OCI-LY3 (cell line): Measurements from ENCODE around the gene EXOC3L1.

Source experiments
- H2AFZ ChIP-seq: fragments of 200-600, 300-600 bp; shearing (Covaris generic); 2 replicates; pipeline ENCODE4 v1.6.0; 2014; ENCODE audit warnings: antibody characterized with exemption, low read depth, low read length
- H3K27ac ChIP-seq: fragments of 200-600, 300-600 bp; sonication (generic); 2 replicates; pipeline ENCODE4 v1.5.1; 2014; ENCODE audit warnings: mild to moderate bottlenecking, low read length, moderate library complexity, mixed read lengths
- H3K27me3 ChIP-seq: fragments of 200-600, 300-600 bp; sonication (generic); 2 replicates; pipeline ENCODE4 v1.6.1; 2014; ENCODE audit warnings: low read depth, low read length, mixed read lengths
- H3K36me3 ChIP-seq: fragments of 200-600, 300-600 bp; sonication (generic); replicated peaks from 2 replicates; pipeline ENCODE3; 2014; ENCODE audit warnings: low read depth, low read length, mixed read lengths
- H3K4me1 ChIP-seq: fragments of 300-600, 200-600 bp; sonication (generic); 2 replicates; pipeline ENCODE4 v1.6.1; 2014; ENCODE audit warnings: low read length, mixed read lengths
- H3K4me2 ChIP-seq: fragments of 200-600, 300-600 bp; sonication (generic); 2 replicates; pipeline ENCODE4 v1.6.1; 2014; ENCODE audit warnings: low read length, mixed read lengths
- H3K4me3 ChIP-seq: fragments of 300-600, 200-600 bp; sonication (generic); 2 replicates; pipeline ENCODE4 v1.5.1; 2014; ENCODE audit warnings: antibody characterized with exemption, mild to moderate bottlenecking, low read length, moderate library complexity
- H3K79me2 ChIP-seq: fragments of 300-600, 200-600 bp; shearing (Covaris generic); 2 replicates; pipeline ENCODE4 v1.6.1; 2014; ENCODE audit warnings: mild to moderate bottlenecking, low read length, mixed read lengths
- H3K9ac ChIP-seq: fragments of 300-600, 200-600 bp; shearing (Covaris generic); 2 replicates; pipeline ENCODE4 v1.6.0; 2014; ENCODE audit warnings: mild to moderate bottlenecking, low read length, moderate library complexity
- H3K9me3 ChIP-seq: fragments of 200-600, 300-600 bp; shearing (Covaris generic); 2 replicates; pipeline ENCODE4 v1.6.1; 2014; ENCODE audit warnings: low read length, mixed read lengths; ENCODE audit not compliant: insufficient read depth
- H4K20me1 ChIP-seq: fragments of 200-600, 300-600 bp; sonication (generic); 2 replicates; pipeline ENCODE4 v1.6.1; 2016; ENCODE audit warnings: low read length, mixed read lengths; ENCODE audit not compliant: insufficient read depth
- EZH2phosphoT487 ChIP-seq: fragments of 200-600 bp; shearing (Covaris generic); IDR thresholded peaks from 2 replicates; pipeline ENCODE4 v1.6.1; 2018; ENCODE audit warnings: antibody characterized with exemption, mixed run types, low read depth
- TF ChIP-seq, protein P1 (sequence below): fragments of 200-600, 300-600 bp; sonication (generic); IDR thresholded peaks from 2 replicates; pipeline ENCODE4 v1.5.1; 2014; ENCODE audit warnings: antibody characterized with exemption, low read length, low read depth

Gene EXOC3L1

DNA sequence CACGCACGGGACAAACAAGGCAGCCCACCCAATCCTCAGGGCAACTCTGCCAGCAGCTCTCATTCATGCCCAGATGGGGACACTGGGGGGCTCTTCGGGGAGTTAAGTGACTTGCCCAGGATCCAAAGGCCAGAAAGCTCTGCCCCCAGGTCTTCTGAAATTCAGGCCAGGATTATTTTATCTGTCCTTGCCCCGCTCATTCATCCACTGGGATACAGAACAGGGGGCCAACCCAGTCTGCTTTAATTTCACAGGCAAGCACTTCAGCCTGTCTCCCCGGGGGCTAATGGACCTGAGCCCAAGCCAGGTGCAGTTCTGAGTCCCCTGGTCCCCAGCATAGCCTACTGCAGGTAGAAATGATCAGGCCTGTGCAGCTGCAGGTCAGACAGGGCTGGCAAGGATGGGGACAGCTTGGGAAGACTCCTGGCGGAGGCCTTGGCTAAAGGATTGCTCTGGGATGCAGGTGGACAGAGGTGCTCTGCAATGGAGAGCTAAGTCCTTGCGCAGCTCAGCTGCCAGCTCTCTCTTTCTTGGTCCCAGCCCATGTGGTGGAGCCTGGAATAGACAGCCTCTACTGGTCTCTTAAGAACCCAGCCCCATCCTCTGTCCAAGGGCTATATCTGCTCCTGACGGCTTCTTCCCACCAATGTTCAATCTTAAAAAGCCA is 38.4 kb downstream of the EXOC3L1 start:
- H3K79me2 ChIP-seq, result no peaks in the 10 kb centered on the region
- no peaks in the 10 kb centered on the region for H3K4me1 ChIP-seq
- no peaks in the 10 kb centered on the region for H3K9me3 ChIP-seq
- no peaks in the 10 kb centered on the region for H4K20me1 ChIP-seq
- no peak overlapping the region for H3K27ac ChIP-seq
- peak overlapping the region; percentile 74 for H3K4me3 ChIP-seq
- no peak overlapping the region for H2AFZ ChIP-seq
- H3K36me3 ChIP-seq, result peaks cover 20% of the 10 kb centered on the region
- H3K9ac ChIP-seq, result no peak overlapping the region
- H3K4me2 ChIP-seq, result peak overlapping the region; percentile 60
- no peak for TF ChIP-seq EZH2phosphoT487
- TF ChIP-seq, protein P1, sequence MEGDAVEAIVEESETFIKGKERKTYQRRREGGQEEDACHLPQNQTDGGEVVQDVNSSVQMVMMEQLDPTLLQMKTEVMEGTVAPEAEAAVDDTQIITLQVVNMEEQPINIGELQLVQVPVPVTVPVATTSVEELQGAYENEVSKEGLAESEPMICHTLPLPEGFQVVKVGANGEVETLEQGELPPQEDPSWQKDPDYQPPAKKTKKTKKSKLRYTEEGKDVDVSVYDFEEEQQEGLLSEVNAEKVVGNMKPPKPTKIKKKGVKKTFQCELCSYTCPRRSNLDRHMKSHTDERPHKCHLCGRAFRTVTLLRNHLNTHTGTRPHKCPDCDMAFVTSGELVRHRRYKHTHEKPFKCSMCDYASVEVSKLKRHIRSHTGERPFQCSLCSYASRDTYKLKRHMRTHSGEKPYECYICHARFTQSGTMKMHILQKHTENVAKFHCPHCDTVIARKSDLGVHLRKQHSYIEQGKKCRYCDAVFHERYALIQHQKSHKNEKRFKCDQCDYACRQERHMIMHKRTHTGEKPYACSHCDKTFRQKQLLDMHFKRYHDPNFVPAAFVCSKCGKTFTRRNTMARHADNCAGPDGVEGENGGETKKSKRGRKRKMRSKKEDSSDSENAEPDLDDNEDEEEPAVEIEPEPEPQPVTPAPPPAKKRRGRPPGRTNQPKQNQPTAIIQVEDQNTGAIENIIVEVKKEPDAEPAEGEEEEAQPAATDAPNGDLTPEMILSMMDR, result no peak
- H3K27me3 ChIP-seq, result no peaks in the 10 kb centered on the region

DNA sequence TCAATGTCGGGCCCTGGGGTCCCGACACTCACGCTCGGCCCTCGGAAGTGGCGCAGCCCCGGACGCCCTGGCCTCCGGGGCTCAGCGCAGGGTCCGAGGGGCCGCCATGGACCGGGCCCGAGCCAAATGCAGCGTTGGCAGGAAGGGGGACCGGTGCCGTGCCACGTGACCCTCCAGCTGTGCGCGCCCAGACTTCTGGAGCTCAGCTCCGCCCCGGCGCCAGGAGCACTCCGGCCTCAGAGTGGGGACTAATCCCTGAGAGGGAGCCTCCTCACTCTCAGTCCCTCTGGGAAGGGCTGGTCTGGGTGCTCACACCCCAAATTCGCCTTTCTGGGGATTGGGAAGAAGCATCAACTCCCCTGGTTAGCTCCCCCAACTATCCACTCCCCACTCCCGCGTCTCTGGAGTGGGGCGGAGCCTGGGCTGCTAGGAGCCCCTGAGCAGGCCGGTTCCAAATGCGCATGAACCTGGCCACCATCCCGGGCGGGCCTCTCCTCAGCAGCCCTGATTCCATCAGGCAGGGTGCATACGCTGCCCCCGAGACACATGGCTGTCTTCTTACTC is 39.0 kb downstream of the EXOC3L1 start, which contains the start of gene B3GNT9:
Gene B3GNT9, minus strand, starts transcription at position 166 of the 564 bp plus-strand sequence. CDS start 513 bp downstream, outside the sequence.
- peak within 1 kb of the TSS; percentile 74 for H3K4me3 ChIP-seq
- H3K4me1 ChIP-seq, result no peaks in the 10 kb centered on the region
- no peaks in the 10 kb centered on the region for H3K9me3 ChIP-seq
- H3K4me2 ChIP-seq, result peak within 1 kb of the TSS; percentile 60
- no peak within 1 kb of the TSS for H3K27ac ChIP-seq
- H4K20me1 ChIP-seq, result no peaks in the 10 kb centered on the region
- no peaks in the 10 kb centered on the region for H3K79me2 ChIP-seq
- H2AFZ ChIP-seq, result no peak within 1 kb of the TSS
- H3K36me3 ChIP-seq, result peaks cover 23% of the 10 kb centered on the region
- H3K27me3 ChIP-seq, result no peaks in the 10 kb centered on the region
- peak within 1 kb of the TSS; percentile 37 for H3K9ac ChIP-seq
- no peak for TF ChIP-seq EZH2phosphoT487
- TF ChIP-seq, protein P1, result no peak

DNA sequence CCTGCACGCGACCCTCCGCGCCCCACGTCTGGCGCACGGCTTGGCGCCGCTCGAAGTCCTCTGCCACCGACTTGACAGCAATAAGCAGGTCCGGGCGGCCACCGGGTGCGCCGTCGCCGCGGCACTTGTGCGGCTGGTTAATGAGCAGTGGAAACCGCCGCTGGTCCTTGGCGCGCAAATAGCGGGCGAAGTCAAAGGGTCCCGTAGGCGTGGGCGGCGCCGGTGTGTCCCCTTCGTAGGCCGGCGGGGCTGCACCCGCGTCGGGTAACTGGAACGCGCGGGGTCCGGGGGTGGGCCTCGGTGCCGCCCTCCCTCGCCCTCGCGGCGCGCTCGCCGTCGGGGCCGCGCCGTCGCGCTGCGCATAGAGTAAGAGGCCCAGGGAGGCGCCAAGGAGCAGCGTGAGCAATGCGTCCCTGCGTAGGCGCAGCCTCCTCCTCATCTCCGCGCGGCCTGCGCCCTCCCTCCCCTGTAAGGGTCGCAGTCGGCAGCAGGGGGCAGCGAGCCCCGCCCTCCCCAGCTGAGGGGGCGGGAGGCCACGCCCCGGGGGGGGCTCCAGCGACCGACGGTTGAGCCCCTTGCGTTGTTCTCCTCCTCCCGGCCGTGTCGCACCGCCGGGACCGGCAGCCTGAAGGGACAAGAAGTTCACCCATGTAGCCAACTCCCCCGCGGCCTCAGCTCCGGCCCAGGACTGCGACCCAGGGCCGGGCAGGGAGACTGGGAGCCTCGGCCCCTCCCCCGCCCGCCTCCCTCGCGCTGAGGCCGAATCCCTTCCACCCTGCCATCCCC is 39.7 kb downstream of the EXOC3L1 start:
- no peak overlapping the region for H3K27ac ChIP-seq
- peaks cover 23% of the 10 kb centered on the region for H3K36me3 ChIP-seq
- H3K9me3 ChIP-seq, result no peaks in the 10 kb centered on the region
- H3K27me3 ChIP-seq, result no peaks in the 10 kb centered on the region
- TF ChIP-seq, protein P1, result no peak
- no peak for TF ChIP-seq EZH2phosphoT487
- H2AFZ ChIP-seq, result no peak overlapping the region
- H4K20me1 ChIP-seq, result no peaks in the 10 kb centered on the region
- H3K79me2 ChIP-seq, result no peaks in the 10 kb centered on the region
- H3K4me3 ChIP-seq, result peak overlapping the region; percentile 74
- H3K4me2 ChIP-seq, result peak overlapping the region; percentile 60
- H3K4me1 ChIP-seq, result no peaks in the 10 kb centered on the region
- peak overlapping the region; percentile 37 for H3K9ac ChIP-seq
